CD1c-positive myeloid dendritic cell (primary cell): Measurements from ENCODE around the gene B4GALT6.

Source experiments
- DNase-seq: peaks from one replicate; pipeline ENCODE4 v3.0.0-alpha.2; 2016; ENCODE audit errors: extremely low spot score

Gene B4GALT6

DNA sequence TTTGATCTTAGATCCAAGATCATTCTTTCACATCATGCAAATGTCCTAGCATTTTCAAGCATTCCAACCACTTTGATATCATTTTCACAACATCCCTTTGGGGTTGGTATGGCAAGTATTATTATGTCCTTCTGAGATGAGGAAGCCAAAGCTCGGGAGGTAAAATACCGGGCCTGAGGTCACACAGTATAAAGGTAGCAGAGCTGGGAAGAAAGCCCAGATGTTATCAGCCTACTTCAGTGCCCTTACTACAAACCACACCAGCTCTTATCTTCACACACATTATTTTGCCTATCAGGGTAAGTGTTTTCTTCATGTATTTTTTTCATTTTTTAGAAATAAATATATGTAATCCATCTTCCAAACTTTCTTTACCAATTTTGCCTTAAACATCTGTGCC, 4.2 kb upstream of the B4GALT6 start:
- DNase-seq, result no peak

DNA sequence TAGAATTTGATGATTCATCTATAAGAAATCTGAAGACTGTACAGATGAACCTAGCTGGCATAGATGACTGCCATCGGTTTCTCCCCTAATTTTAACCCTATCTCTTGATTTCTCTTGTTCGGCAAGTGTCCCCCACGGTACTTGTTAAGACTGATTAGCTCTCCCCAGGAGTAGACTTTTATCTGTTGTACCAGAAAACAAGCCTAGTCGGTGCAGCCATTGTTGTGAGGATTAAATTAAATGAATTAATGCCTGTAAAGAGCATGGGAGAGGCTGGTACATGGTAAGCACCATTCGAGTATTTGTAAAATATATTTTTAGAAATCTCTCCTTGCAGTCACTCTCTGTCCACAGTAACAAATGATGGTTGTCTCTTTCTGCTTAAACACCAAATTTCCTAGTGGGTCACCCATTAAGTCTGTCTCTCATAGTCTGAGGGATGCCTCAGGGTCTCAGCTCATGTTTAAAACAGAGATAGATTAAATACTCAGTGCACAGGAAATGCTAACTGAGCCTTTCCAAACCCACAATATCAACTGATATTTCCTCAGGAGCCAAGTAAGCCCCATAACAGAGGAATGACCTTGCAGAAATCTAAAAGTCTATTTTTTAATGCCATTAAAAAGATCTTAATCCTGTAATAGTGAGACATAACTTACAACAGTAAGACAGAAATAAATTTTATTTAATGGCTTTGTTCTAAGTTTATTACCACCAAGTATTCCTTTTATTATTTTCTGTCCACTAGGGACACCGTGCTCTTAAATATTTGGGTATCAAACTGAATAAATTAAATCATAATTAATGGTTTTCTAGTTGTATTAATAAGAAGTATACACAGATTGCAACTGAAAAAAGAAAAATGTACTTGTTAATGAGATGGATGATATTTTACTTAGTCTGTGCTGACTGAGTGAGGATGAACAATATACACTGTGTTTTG, 2.9 kb upstream of the B4GALT6 start:
- DNase-seq, result no peak

DNA sequence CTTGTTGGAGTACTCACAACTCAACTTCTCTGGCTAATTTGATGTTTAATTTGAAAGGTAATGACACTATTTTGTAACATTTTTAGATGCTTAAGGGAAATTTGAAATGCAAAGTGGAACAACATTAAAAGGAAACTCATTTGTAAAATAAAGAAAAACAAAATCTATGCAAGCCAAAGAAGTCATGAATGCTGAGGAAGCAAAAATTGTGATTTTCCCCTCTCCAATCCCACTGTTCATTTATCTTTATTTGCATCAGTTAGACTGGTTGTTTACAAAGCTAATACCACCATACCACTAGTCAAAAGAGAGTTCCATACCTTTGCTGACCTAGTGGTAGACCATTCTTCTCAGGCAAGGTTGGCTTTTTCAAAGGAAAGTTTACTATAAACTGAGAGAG, 2.2 kb upstream of the B4GALT6 start:
- no peak for DNase-seq

DNA sequence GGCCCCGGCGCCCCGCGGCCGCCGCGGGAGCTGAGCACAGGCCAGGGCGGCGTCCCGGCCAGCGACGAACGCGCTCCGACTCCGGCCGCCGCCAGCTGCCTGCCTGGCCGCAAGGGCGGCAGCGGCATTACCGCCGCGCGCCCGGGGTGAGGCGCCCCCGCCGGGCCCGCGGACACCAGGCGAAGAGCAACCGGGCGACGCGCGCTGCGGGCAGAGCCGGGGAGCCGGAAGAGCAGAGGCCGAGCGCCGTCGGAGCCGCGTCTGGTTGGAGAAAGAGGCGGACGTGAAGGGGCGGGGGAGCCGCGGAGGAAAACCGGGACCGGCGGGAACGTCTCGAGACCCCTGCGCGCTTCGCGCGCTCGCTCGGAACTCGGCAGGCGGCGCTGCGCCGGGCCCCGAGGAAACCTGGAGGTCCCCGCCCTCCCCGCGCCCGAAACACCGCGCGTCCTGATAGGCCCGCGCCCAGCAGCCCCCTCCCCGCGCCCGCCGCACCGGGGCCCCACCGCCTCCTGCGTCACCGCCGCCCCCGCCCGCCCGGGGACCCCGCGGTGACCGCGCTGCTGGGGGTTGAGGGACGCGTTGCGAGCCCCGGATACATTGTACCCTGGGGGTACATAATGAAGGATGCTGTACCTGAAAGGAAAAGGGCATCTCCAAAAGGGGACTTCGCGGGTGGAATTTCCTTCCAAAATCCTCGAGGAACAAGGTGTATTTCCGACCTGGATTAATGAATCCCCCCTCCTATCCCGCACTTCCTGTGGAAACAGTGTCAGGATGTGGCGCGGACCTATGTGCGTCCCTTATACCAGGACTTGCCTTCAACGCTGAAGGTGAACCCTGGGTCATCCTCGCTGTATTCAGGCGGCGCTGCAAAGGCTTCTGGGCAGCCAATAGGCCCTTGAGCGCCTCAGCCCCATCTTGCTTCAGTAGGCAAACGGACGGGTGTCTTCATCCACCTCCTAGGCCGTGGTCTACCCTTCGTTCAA, 1.0 kb upstream of the B4GALT6 start:
- peak; percentile 82 for DNase-seq

DNA sequence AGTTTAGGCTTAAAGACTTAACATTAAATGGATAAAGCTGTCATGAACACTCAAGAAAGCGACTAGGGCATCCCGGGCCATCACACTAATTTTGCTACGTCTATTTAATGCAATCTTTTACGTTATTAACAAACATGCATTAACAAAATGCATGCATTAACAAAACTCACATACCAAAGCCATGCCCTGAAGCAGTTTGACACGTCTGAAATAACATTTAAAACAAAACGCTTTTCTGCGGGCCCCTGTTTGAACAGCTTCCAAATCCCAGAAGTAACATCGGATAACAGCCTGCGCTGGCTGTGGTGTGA, 458 bp downstream of the B4GALT6 start:
- DNase-seq, result no peak

DNA sequence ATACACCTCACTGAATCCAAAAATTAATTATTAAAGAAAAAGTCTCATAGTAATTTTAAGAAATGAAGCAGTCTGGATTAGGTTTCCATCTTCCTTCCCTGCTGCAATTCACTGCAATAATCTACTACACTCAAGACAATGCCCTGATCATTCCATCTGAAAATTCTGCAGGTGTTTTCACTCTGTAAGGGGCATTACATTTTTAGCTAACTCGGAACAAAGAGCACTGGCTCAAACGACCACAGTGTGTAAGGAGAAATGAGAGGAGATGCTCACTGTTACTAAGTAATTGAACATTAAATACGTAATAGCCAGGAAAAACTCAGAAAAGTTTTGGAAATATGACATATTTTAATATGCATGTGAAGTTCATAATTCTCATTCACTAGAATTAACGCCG, 1.3 kb downstream of the B4GALT6 start:
- no peak for DNase-seq

DNA sequence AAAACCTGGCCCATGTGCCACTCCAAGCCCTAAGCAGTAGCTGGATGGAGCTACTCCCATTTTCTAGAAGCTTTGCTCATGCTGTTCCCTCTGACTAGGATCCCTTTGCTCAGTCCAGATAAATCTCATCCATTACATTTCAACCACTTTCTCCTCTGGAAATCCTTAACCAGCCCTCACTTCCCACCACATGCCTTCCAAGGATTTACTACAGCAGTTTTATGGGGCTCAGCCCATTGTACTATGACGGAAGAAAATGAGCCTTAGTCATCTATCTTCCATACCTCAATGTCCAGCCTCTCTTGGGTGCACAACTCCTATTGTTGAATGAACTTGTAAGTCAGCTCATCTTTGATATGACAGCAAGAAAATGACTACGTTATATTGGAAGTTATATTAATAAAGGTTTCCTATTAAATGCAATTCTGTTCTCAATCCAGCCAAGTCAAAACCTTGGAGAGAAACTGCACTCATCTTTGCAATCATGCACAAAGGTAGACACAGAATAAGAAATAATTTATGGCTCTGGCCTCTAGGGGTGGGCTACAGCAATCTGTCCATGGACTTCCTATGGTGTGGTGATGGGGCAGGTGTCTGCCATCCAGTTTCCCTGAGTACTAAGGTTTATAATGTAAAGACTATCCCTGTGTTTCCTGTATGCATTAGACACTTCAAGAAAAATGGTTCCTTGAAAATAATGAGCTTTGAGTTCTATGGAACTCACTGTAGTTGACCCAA, 3.4 kb downstream of the B4GALT6 start:
- peak; percentile 7 for DNase-seq

DNA sequence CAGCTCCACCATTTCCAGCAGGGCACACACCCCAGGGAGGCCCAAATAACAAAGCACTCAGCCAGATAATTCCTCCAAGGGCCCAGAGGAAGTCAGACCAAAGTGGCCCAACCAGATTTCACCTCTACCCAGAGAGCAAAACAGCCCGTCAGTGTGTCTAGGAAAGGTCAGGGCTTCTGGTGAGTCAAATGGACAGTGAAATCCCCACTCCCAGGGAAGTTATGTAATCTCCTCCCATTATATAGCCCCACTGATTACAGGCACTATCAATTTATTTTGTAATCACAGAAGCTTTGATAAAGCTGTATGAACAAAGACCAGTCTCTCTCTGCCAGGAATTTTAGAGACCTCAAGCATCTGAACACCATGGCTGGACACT, 4.0 kb downstream of the B4GALT6 start:
- no peak for DNase-seq

DNA sequence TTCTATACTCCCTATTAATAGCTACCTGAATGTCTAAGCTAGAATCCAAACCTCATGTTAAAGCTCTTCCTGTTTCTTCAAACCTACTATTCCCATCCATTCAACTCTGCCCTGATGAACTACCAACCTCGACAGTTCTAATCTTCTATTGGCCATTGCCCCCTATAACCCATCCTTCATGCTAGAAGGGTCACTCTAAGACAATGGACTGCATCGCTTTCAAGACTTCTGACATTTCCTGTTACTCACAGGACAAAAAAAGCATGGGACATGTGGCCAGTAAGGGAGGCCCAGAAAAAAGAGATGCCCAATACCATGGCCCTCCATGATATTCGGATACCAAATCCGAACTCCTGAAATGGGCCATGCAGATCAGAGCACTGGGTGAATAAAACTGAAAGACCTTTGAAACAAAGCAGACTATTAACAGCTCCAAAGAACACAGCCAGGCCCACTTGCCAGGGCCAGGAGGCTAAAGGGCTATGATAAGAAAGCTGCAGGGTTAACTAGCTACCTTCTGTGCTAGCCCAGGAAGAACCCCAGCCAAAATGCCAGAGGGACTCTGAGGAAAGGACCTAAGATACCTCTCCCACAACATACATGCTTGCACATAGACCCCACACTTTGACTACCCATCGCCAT, 4.5 kb downstream of the B4GALT6 start:
- DNase-seq, result no peak

DNA sequence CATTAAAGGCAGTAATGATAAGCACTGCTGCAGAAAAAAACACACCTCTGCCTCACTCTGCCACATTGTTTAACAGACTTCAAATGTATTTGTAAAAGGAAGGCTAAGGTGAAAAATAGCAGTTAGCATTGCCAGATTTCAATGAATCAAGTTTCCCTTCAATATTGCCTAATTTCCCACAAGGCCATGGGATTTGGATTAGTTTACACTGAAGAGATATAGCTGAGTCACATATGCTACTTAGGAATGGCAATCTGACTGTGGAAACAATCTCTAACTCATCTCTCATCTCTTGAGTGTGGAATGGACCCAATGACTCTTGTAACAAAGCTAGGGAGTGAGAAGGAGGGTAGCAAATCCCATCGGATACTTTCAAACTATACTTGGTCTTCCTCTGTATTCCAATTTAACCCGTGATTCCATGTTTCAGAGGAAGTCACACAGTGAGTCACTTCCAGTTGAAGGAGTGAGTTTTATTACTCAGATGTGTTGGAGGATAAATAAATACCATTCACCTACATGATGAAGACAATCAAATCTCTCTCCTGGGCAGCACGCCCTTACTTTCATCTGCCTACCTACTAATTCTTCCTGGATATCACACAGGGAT, 5.1 kb downstream of the B4GALT6 start:
- DNase-seq, result no peak

DNA sequence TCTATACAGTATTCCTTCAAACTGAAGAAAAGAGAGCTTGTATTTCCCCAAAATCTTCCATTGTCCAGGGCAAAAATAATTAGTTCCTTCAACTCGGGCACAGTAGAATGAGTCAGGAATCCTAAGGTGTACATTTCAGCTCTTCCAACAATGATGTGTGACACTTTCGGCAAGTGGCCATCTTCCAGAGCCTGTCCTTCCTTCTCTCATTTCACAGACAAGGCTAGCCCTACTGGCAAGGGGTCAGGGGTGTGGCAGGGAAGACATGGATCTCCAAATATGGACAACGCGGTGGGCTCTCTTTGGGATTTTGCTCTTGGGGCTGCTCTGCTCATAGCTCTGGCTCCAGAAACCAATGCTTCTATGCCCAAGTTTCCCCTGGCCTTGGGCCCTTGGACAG, 6.0 kb downstream of the B4GALT6 start:
- DNase-seq, result no peak

DNA sequence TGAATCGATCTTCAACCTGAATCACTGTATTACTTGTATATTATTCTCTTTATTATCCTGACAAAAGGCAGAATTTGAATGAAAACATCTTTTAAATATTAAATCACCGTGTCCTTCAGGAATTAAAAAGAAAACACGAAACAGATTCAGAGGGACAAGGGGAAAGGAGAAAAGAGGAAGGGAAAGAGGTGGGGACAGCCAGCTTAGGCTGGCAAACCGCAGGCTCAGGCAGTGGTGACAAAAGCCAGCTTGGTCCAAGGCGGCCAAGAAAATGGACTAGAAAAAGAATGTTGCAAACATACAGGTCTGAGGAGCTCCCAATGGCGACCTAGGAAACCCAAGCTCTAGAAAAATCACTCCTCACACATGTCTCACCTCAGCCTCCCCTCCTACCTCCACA, 6.8 kb downstream of the B4GALT6 start:
- no peak for DNase-seq

DNA sequence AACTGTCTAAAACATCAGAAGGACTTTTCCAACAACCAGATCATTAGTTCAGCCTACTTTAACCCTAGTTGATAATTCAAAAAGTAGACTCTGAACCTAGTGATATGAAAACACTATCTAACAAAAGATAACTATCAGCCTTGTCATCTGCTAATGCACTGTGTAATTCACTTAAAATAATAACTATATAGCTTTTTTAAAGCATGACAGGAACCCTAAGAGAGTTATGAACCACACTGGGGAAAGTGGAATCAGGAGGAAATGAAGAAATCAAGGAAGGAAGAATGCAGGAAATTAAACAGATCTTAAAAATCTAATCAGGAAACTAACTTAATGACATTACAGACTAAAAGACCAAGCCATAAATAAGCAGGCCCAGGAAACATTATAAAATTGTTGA, 9.0 kb downstream of the B4GALT6 start:
- no peak for DNase-seq

DNA sequence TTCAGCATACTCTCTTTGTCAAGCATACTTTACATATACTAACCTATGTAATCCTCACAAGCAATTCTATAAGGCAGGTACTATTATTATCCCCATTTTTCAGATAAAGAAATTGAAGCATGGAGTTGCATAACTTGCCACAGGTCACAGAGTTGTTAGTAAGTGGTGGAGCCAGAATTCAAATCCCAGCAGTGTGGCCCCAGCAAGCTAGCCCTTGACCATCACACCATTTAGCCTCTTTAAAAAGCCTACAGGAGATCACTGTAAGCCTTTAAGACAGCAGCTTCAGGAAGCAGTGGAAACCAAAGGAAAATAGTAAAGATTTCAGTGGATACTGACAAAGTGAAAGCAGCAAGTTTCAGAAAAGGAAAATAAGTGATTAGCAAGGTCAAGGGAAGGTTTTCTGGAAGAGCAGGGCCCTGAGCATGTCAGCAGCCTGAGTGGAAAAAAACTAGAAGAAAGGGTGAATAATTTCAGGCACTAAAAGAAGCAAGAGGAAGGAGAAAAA, 11.7 kb downstream of the B4GALT6 start:
- no peak for DNase-seq

DNA sequence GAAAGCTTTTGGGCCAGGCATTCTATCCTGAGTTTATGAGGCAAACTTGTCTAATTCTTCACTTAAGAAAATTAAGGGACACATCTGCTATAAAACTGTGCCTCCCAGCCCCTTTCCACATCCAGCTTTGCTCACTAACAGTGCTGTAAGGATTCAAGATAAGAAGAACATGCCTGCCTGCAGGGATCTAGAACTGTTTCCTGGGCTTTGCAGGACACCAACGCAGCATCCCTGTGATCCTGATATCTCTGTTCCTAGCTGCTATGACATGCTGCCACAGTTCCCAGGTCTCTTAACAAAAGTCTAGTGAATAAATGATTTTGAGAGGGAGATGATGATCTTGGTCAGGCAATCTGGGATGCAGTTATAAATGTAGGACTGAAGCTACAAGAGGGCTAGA, 12.4 kb downstream of the B4GALT6 start:
- no peak for DNase-seq

DNA sequence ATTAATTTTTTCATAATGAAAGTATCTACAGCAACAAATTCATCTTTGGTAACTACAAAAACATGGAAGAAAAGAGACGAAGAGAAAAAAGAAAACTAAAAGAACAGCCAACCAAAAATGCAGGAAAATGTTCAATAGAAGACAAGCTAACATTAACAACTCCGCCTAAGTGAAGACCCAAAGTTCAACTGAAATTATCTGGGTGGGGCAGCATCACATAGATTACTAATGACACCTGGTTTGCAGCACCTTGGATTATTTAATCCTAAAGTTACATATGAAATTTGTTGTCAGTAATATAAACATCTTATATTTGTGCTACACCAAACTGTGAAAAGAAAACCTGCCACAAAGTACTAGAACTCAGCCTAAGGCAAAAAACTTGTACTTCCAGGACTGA, 14.8 kb downstream of the B4GALT6 start:
- no peak for DNase-seq

DNA sequence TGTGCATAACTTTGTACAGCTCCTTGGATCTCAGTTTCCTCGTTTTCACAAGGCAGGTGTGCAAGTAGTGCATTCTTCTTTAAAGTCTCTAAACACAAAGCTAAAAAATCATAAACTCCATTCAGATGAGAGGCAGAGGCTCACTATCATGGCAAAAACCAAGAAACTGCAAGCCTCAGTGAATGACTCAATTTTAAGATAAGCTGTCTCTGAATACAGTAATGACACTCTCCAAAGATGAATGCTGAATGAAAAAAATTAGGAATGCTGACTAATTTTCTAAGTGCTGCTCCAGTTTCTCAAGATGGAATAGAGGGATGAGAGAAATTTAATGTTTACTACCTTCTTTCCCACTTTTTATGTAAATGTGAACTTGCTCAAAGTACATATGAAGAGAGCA, 17.2 kb downstream of the B4GALT6 start:
- DNase-seq, result no peak

DNA sequence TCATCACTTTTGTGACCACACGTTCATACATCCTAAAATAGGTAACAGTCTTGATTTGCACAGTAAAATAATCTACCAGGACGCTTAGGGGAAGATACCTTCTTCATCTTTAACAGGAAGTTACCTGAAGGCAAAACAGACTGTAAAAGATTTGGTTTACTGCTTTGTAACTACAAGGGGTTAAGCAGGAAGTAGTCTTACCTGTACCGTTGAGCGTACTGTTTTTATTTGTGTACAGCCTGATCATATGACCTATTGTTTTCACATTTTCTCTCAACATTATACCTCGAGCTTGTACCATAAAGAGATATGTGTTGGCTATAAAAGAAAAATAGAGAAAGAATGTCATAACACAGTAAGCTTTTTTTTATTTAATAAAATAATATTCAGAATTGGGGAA, 18.3 kb downstream of the B4GALT6 start:
- DNase-seq, result no peak

DNA sequence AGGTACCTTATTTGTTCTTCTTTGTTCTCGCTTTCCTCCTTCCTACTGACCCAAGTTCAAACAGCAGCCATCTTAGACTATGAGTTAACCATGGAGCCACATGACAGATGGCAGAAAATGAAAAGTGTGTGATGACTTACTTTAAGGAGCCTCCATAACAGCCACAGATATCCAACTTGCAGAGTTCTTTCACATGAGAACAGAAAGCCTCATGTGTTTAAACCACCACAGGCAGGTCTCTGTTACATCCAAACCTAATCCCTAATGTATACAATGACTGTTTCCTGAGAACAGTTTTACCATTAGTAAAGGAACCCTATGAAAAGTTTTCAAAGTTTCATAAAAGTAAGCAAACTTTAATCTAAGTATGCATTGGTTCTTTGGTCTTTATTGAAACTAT, 20.3 kb downstream of the B4GALT6 start:
- no peak for DNase-seq

DNA sequence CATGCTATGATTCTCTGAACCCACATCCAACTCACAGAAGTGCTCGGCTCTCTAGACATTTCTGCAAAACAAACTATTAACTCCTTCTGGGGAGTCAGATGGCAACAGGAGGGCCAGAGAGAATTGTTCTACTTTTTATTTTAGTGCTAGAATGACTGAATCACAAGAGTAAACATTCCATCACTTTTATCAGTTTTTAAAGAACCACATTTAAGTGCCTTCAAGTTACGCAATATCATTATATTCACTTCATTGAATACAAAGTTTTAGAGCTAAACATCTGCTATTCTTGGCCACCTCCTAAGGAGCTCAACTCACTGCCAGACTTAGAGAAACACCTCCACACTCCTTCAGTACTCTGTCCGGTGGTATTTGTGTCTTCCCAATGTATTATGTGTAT, 22.4 kb downstream of the B4GALT6 start:
- DNase-seq, result no peak

DNA sequence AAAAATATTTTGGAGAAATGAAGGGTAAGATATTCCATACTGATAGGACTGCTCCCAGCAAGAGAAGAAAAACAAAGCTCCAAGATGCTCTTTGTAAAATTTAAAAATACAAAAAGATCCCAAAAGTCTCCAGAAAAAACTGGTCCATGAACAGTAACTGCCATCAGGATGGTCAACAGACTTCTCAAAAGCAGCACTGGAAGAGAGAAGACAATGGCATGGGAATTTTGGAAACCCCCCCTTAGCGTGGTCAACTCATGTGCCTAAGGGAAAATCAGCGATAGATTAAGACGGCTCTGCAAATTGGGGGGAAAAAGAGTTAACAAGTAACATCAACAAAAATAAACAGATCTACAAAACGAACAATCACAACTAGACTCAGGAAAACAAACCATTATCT, 23.6 kb downstream of the B4GALT6 start:
- DNase-seq, result no peak
